ENCODE measurements around the gene HS3ST3A1. TPM values are rescaled to one million over a fixed set of nuclear protein-coding genes. Genes with fewer than 3 reads are reported as not detected.

HS3ST3A1 gene
- total and polyA plus RNA-seq, 2 of the 8 experiments (the other 6 are each of a cell fraction or from before 2014, with no cell fraction given): 5.4 to 5.7 TPM

DNA sequence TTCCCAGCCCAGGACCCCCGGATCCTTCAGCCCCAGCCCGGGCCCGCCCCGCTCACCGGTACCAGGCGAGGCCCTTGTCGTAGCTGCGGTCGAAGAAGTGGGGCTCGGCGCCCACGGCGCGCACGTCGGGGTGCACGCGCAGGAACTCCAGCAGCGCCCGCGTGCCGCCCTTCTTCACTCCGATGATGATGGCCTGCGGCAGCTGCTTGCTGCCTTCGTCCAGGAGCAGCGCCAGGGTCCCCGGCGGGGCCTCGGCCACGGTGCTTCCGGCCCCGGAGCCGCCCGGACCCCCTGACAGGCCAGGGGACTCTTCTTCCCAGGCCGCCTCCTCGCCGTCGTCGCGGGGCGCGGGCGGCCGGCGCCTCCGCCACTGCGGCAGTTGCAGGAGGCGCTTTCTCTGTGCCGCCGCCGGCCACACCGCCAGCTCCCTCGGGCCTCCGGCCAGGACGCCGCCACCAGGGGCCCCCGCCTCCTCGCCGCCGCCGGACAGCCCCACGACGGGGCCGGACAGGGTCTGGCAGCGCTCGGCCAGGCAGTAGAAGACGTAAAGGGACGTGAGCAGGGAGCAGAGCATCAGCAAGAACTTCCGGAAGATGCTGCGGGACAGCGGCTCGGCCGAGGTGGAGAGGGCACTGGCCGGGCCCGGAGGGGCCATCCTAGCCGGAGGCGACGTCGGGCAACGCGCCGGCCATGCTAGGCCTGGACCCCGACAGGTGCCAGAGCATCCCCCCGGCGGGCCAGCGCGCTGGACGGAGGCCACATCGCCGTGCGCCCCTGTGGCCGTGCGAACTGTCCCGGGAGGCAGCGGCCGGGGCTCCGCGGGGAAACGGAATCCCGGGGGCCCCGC is 1.0 kb downstream of the HS3ST3A1 start (continued):
- TF ChIP-seq, protein P1, sequence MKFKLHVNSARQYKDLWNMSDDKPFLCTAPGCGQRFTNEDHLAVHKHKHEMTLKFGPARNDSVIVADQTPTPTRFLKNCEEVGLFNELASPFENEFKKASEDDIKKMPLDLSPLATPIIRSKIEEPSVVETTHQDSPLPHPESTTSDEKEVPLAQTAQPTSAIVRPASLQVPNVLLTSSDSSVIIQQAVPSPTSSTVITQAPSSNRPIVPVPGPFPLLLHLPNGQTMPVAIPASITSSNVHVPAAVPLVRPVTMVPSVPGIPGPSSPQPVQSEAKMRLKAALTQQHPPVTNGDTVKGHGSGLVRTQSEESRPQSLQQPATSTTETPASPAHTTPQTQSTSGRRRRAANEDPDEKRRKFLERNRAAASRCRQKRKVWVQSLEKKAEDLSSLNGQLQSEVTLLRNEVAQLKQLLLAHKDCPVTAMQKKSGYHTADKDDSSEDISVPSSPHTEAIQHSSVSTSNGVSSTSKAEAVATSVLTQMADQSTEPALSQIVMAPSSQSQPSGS (IDR thresholded peaks at IDR 0.05; ENCODE audit: low read length): no peak
- TF ChIP-seq, protein P2, sequence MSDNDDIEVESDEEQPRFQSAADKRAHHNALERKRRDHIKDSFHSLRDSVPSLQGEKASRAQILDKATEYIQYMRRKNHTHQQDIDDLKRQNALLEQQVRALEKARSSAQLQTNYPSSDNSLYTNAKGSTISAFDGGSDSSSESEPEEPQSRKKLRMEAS (IDR thresholded peaks at IDR 0.05): peak; percentile 73; the same call in 1 of the 2 replicates
- no peak for TF ChIP-seq HDAC6 (IDR thresholded peaks at IDR 0.05; ENCODE audit: low read depth, low read length)
